HepG2 (cell line): ENCODE data around the gene SRF. TPM values are rescaled to one million over a fixed set of nuclear protein-coding genes. Genes with fewer than 3 reads are reported as not detected.
A peak's percentile ranks its signal among the peaks of the same experiment; 100 is the strongest.

ENCODE experiments used
- CENPT ChIP-seq: sonication (generic); formaldehyde crosslinking; IDR thresholded peaks from 2 replicates; pipeline ENCODE4 v1.8.0; 2022; ENCODE audit warnings: low read depth, mild to moderate bottlenecking, moderate library complexity, missing genetic modification reagents
- EED ChIP-seq: sonication (generic); formaldehyde crosslinking; IDR thresholded peaks from 2 replicates; pipeline ENCODE4 v1.5.0; 2020; ENCODE audit warnings: mild to moderate bottlenecking, missing genetic modification reagents
- KLF6 ChIP-seq: IDR thresholded peaks from 2 replicates; pipeline ENCODE4 v1.8.0; 2016; ENCODE audit warnings: missing biosample characterization, missing genetic modification reagents
- MED13 ChIP-seq: sonication (generic); formaldehyde crosslinking; IDR thresholded peaks from 2 replicates; pipeline ENCODE4 v1.5.0; 2020; ENCODE audit warnings: missing genetic modification reagents
- MZF1 ChIP-seq: sonication (generic); formaldehyde crosslinking; IDR thresholded peaks from 2 replicates; pipeline ENCODE4 v1.8.1; 2023; ENCODE audit warnings: mild to moderate bottlenecking, missing genetic modification reagents, borderline replicate concordance
- PCBP1 ChIP-seq: fragments of 200-400 bp; formaldehyde crosslinking; IDR thresholded peaks from 2 replicates; pipeline ENCODE4 v1.6.1; 2017; ENCODE audit warnings: mild to moderate bottlenecking, low read depth, low read length, borderline replicate concordance
- PLRG1 ChIP-seq: fragments of 450-650 bp; conservative IDR thresholded peaks from 2 replicates; pipeline ENCODE4 v1.6.1; 2016
- POGZ ChIP-seq: sonication (generic); formaldehyde crosslinking; IDR thresholded peaks from 2 replicates; pipeline ENCODE4 v1.4.0; 2020; ENCODE audit warnings: mild to moderate bottlenecking, missing genetic modification reagents
- SSRP1 ChIP-seq: IDR thresholded peaks from 2 replicates; pipeline ENCODE4 v1.6.1; 2016; ENCODE audit warnings: control low read depth
- TFAP4 ChIP-seq: sonication (generic); IDR thresholded peaks from 2 replicates; pipeline ENCODE4 v1.6.1; 2016; ENCODE audit warnings: low read depth, borderline replicate concordance
- ZBTB1 ChIP-seq: sonication (generic); formaldehyde crosslinking; IDR thresholded peaks from 2 replicates; pipeline ENCODE4 v1.4.0; 2020; ENCODE audit warnings: missing genetic modification reagents, borderline replicate concordance
- ZBTB10 ChIP-seq: sonication (generic); formaldehyde crosslinking; IDR thresholded peaks from 2 replicates; pipeline ENCODE4 v1.4.0; 2020; ENCODE audit warnings: missing genetic modification reagents, borderline replicate concordance
- ZBTB39 ChIP-seq: sonication (generic); formaldehyde crosslinking; IDR thresholded peaks from 2 replicates; pipeline ENCODE4 v1.5.0; 2020; ENCODE audit warnings: missing genetic modification reagents
- ZBTB7B ChIP-seq: sonication (generic); formaldehyde crosslinking; IDR thresholded peaks from 2 replicates; pipeline ENCODE4 v1.4.0; 2020; ENCODE audit warnings: missing genetic modification reagents
- ZFP41 ChIP-seq: sonication (generic); formaldehyde crosslinking; IDR thresholded peaks from 2 replicates; pipeline ENCODE4 v1.4.0; 2020; ENCODE audit warnings: mild to moderate bottlenecking, missing genetic modification reagents, borderline replicate concordance
- ZNF235 ChIP-seq: sonication (generic); formaldehyde crosslinking; IDR thresholded peaks from 2 replicates; pipeline ENCODE4 v1.8.1; 2023; ENCODE audit warnings: mild to moderate bottlenecking, missing genetic modification reagents, borderline replicate concordance
- ZNF264 ChIP-seq: sonication (generic); formaldehyde crosslinking; IDR thresholded peaks from 2 replicates; pipeline ENCODE4 v1.4.0; 2020; ENCODE audit warnings: missing genetic modification reagents
- ZNF549 ChIP-seq: sonication (generic); formaldehyde crosslinking; IDR thresholded peaks from 2 replicates; pipeline ENCODE4 v1.5.0; 2020; ENCODE audit warnings: missing genetic modification reagents
- ZNF652 ChIP-seq: IDR thresholded peaks from 2 replicates; pipeline ENCODE4 v1.6.1; 2016; ENCODE audit warnings: low read depth, borderline replicate concordance
- ZNF766 ChIP-seq: sonication (generic); formaldehyde crosslinking; IDR thresholded peaks from 2 replicates; pipeline ENCODE4 v1.5.0; 2020; ENCODE audit warnings: missing genetic modification reagents, borderline replicate concordance
- polyA plus RNA-seq, 8 experiments: library from polyadenylated mRNA; depleted of rRNA in 3 of 8; stranded (reverse) in 7 of 8; unstranded in 1 of 8; fragments of >200 nt; fragmentation: Illumina TruSeq in 4 of 8; extraction: Trizol in 4 of 8; gene quantifications; 2 replicates each; pipeline versions ENCODE4 v1.2.1 to v1.2.3, GENCODE V29; 2011 to 2016; ENCODE audit warnings: low read depth in 4 of 8, missing spikeins in 1 of 8, mixed read lengths in 1 of 8; ENCODE audit not compliant: insufficient read depth in 1 of 8
- total RNA-seq, 5 experiments: library from RNA; depleted of rRNA; stranded (reverse); fragments of >200 nt; fragmentation: Illumina TruSeq; extraction: Trizol; gene quantifications; 2 replicates each; pipeline ENCODE4 v1.2.3, GENCODE V29; 2016; ENCODE audit warnings: low read depth in 1 of 5
- TF ChIP-seq, protein P1 (sequence below): sonication (generic); formaldehyde crosslinking; conservative IDR thresholded peaks from 2 replicates; pipeline ENCODE4 v1.4.0; 2020; ENCODE audit warnings: missing genetic modification reagents
- TF ChIP-seq, protein P2 (sequence below): sonication (generic); formaldehyde crosslinking; IDR thresholded peaks from 2 replicates; pipeline ENCODE4 v1.4.0; 2020; ENCODE audit warnings: mild to moderate bottlenecking, missing genetic modification reagents

SRF gene
- total and polyA plus RNA-seq, 2 of the 13 experiments (the other 11 are each of a cell fraction or from before 2014, with no cell fraction given) = 25.5 to 44.1 TPM

DNA sequence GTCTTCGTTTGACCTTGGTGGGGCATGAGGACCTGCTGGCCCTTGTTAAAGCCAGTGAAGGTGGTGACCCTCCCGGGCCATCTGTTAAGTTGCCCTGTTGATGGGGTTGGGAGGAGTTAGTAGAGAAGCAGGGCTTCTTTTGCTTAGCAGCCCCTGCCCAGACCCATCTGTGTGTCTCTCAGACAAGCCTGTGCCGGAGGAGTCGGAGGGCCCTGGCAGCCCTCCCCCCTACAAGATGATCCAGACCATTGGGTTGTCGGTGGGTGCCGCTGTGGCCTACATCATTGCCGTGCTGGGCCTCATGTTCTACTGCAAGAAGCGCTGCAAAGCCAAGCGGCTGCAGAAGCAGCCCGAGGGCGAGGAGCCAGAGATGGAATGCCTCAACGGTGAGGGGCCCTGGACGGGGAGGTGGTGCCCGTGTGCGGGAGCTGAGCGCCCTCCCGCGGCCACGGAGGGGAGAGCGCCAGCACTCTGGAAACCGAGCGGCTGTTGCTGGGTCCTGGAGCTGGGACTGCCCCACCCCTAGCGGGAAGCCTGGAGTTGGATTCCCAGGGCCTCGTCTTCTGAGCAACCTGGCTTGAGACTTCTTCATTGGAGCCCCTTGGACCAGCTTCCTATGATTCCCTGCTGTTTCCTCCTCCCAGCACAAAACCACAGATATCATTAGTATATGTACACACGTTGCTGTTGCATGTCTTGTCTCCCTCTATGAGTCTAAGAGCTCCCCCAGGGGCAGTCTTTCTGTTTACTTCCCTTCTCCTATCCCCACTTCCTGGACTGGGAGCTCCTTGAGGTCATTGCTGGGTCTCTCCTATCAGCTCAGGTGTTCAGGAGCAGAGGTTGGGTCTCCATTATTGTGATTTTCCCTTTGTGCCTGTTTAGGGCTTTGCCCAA is 27.6 kb upstream of the SRF start (continued):
- TF ChIP-seq ZBTB10 (CRISPR knock-in tag) = no peak
- TF ChIP-seq MED13 (CRISPR knock-in tag) = no peak
- peak; percentile 84; the same call in 1 of the 2 replicates for TF ChIP-seq ZBTB7B (CRISPR knock-in tag)
- peak; percentile 30; the same call in 1 of the 2 replicates for TF ChIP-seq TFAP4
- no peak for TF ChIP-seq ZNF549 (CRISPR knock-in tag)
- TF ChIP-seq EED (CRISPR knock-in tag) = peak; percentile 37; the same call in 1 of the 2 replicates
- peak; percentile 90; the same call in 1 of the 2 replicates for TF ChIP-seq SSRP1 (CRISPR knock-in tag)
- no peak for TF ChIP-seq ZNF652
- TF ChIP-seq ZBTB39 (CRISPR knock-in tag) = peak; percentile 68; the same call in 1 of the 2 replicates
- TF ChIP-seq, protein P1, sequence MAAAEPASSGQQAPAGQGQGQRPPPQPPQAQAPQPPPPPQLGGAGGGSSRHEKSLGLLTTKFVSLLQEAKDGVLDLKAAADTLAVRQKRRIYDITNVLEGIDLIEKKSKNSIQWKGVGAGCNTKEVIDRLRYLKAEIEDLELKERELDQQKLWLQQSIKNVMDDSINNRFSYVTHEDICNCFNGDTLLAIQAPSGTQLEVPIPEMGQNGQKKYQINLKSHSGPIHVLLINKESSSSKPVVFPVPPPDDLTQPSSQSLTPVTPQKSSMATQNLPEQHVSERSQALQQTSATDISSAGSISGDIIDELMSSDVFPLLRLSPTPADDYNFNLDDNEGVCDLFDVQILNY (CRISPR knock-in tag) = no peak
- TF ChIP-seq POGZ (CRISPR knock-in tag) = no peak; the same call in 1 of the 2 replicates
- no peak for TF ChIP-seq PLRG1
- TF ChIP-seq, protein P2, sequence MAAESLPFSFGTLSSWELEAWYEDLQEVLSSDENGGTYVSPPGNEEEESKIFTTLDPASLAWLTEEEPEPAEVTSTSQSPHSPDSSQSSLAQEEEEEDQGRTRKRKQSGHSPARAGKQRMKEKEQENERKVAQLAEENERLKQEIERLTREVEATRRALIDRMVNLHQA (CRISPR knock-in tag) = no peak
- TF ChIP-seq KLF6 = 0 out of 2 replicates have a peak, but pooled peaks have one; percentile 44
- TF ChIP-seq CENPT (CRISPR knock-in tag) = no peak
- no peak for TF ChIP-seq ZFP41 (CRISPR knock-in tag)
- 0 out of 2 replicates have a peak, but pooled peaks have one; percentile 74 for TF ChIP-seq PCBP1
- TF ChIP-seq ZNF264 = no peak
- TF ChIP-seq ZNF235 (CRISPR knock-in tag) = no peak
- no peak for TF ChIP-seq MZF1
- TF ChIP-seq ZBTB1 = no peak
- TF ChIP-seq ZNF766 (CRISPR knock-in tag) = 0 out of 2 replicates have a peak, but pooled peaks have one; percentile 55
